Right lobe of liver (tissue), 6 donors: ENCODE data around the gene ASMT. TPM values are rescaled to one million over a fixed set of nuclear protein-coding genes. Genes with fewer than 3 reads are reported as not detected.
"Not testable (repeated sequence)": the region's sequence is repeated elsewhere in the genome, so short reads cannot be mapped to it uniquely, and the experiment has no call there.

Source experiments
- ATAC-seq, 4 donors: fragments of 200-7000 bp; cut with Tn5 transposase; one replicate each; pipeline ENCODE4 v1.9.1; 2020; ENCODE audit warnings: mild to moderate bottlenecking in 4 of 4, moderate library complexity in 4 of 4
- DNase-seq, 3 donors: peaks; one replicate each; pipeline ENCODE4 v3.0.0-alpha.2; 2020
- H3K27ac ChIP-seq, 3 donors: fragments of 200-600 bp; one replicate each; pipeline ENCODE4 v1.8.0; 2022
- H3K27me3 ChIP-seq, 2 donors: fragments of 200-600 bp; one replicate each; pipeline ENCODE4 v1.8.0; 2022
- H3K36me3 ChIP-seq, 4 donors: fragments of 200-600 bp; sonication (generic) in 1 of 4; one replicate each; pipeline versions ENCODE4 v1.5.1 to v1.8.0; 2017 to 2022; ENCODE audit warnings: control low read depth in 1 of 4
- H3K4me1 ChIP-seq, 4 donors: fragments of 200-600 bp; sonication (generic) in 1 of 4; one replicate each; pipeline versions ENCODE4 v1.5.1 to v1.8.0; 2017 to 2022; ENCODE audit warnings: control low read depth in 1 of 4
- H3K4me3 ChIP-seq, 3 donors: fragments of 200-600 bp; one replicate each; pipeline ENCODE4 v1.8.0; 2022
- H3K9me3 ChIP-seq, 4 donors: fragments of 200-600 bp; sonication (generic) in 1 of 4; one replicate each; pipeline versions ENCODE4 v1.5.1 to v1.8.0; 2017 to 2022; ENCODE audit warnings: control low read depth in 1 of 4
- CTCF ChIP-seq, 4 donors: fragments of 200-600 bp in 3 of 4; fragments of 450-650 bp in 1 of 4; IDR thresholded peaks; one replicate each; pipeline versions ENCODE4 v1.5.1 to v1.8.0; 2016 to 2022; ENCODE audit warnings: antibody characterized with exemption in 4 of 4, mild to moderate bottlenecking in 2 of 4
- POLR2A ChIP-seq: fragments of 450-650 bp; IDR thresholded peaks from one replicate; pipeline ENCODE4 v1.6.1; 2017; ENCODE audit warnings: antibody characterized with exemption, mild to moderate bottlenecking
- WGBS: methylation state at CpG from one replicate; pipeline ENCODE4 v1.1.6; 2018; ENCODE audit warnings: low coverage, low lambda C conversion rate; ENCODE audit not compliant: insufficient coverage; ENCODE audit errors: missing lambda C conversion rate; 5-methylcytosine and 5-hydroxymethylcytosine counted together
- intact Hi-C, 2 donors: fragments of 100-400 bp; cut with DNase I; formaldehyde crosslinking; loops; one replicate each; pipeline versions ENCODE4 v1.11.2 to v1.14.1; 2022
- total RNA-seq, 6 experiments: library from RNA; depleted of rRNA in 2 of 6; stranded (reverse); fragments of >200 nt in 2 of 6; fragmentation: NEBNext Ultra II Directional in 3 of 6; extraction: Animal tissue kit (Norgen Biotek cat#: 25700) in 3 of 6; gene quantifications; one replicate each; pipeline versions ENCODE4 v1.1.0 to v1.2.4, GENCODE V29; 2016 to 2023
- donor health status: DM: no; HTN: yes; CAD: no.
- donor health status: DM: no; HTN: no; CAD: no.
- donor health status: DM: no; HTN: no; CAD: no.
- donor health status: DM: no; HTN: yes; CAD: no.
- donor health status: DM: no; HTN: yes; CAD: no.

The ASMT gene
- total RNA-seq, 6 experiments from 2014 or later = 0.13 TPM; not detected in 5

- Histone ChIP-seq H3K27ac (no peak overlapping the region), H3K27me3 (no peaks in the 10 kb centered on the region), H3K4me3 (no peak overlapping the region), H3K9me3 (no peaks in the 10 kb centered on the region), H3K4me1 (no peaks in the 10 kb centered on the region), H3K36me3 (no peaks in the 10 kb centered on the region)
- TF ChIP-seq CTCF (IDR thresholded peaks at IDR 0.05) = no peak
- TF ChIP-seq POLR2A = no peak
- intact Hi-C loops = no loop called here
- ATAC-seq = no peak
- no peak for DNase-seq
Observed at GRCh38 chrX:1681439-1681838, 66.6 kb downstream of the ASMT start.

- H3K36me3 ChIP-seq, H3K9me3 ChIP-seq, DNase-seq, H3K27me3 ChIP-seq, H3K4me3 ChIP-seq, H3K4me1 ChIP-seq, H3K27ac ChIP-seq, ATAC-seq, intact Hi-C loops: not testable (repeated sequence)
Observed at GRCh38 chrX:1681856-1682255, 67.0 kb downstream of the ASMT start.

- intact Hi-C loops = not testable (repeated sequence)
Observed at GRCh38 chrX:1682501-1682900, 67.6 kb downstream of the ASMT start.

GRCh38 chrX:1684883-1685282, 70.0 kb downstream of the ASMT start:
- H3K4me1 ChIP-seq, ATAC-seq, H3K27ac ChIP-seq, H3K27me3 ChIP-seq, intact Hi-C loops, H3K9me3 ChIP-seq, H3K36me3 ChIP-seq, H3K4me3 ChIP-seq, DNase-seq: not testable (repeated sequence)
- 54% methylated on average over 3 of the region's 8 CpGs for WGBS

More at GRCh38 chrX:1682501-1682900, 67.6 kb downstream of the ASMT start:
- H3K9me3 ChIP-seq, H3K27me3 ChIP-seq, H3K4me1 ChIP-seq, H3K36me3 ChIP-seq, H3K4me3 ChIP-seq, ATAC-seq, H3K27ac ChIP-seq, DNase-seq: not testable (repeated sequence)
- 87% methylated on average over 4 of the region's 4 CpGs for WGBS

GRCh38 chrX:1685444-1685880, 70.6 kb downstream of the ASMT start:
- ATAC-seq, H3K36me3 ChIP-seq, DNase-seq, intact Hi-C loops, H3K27me3 ChIP-seq, H3K4me3 ChIP-seq, H3K27ac ChIP-seq, H3K4me1 ChIP-seq, H3K9me3 ChIP-seq: not testable (repeated sequence)
- WGBS = 75% methylated on average over 1 of the region's 3 CpGs

- WGBS = 60% methylated on average over 2 of the region's 2 CpGs
- TF ChIP-seq CTCF (IDR thresholded peaks at IDR 0.05) = no peak
- TF ChIP-seq POLR2A = no peak
- H3K27ac ChIP-seq = no peak overlapping the region
- H3K36me3 ChIP-seq = no peaks in the 10 kb centered on the region
- ATAC-seq (no peak), DNase-seq (no peak)
- H3K4me1 ChIP-seq = no peaks in the 10 kb centered on the region
- H3K9me3 ChIP-seq = no peaks in the 10 kb centered on the region
- H3K27me3 ChIP-seq = no peaks in the 10 kb centered on the region
- no peak overlapping the region for H3K4me3 ChIP-seq
- intact Hi-C loops = no loop called here
Observed at GRCh38 chrX:1686642-1687041, 71.8 kb downstream of the ASMT start.

Other genes starting within 250 kb of the ASMT start
- gene SLC25A6, start 222.9 kb upstream of the ASMT start, total RNA-seq = 10 to 100 TPM; 44.3 to 87.8 (median 57.0) TPM
- gene ASMTL, start 162.2 kb upstream of the ASMT start, total RNA-seq = 10 to 100 TPM; 12.5 to 27.3 (median 18.6) TPM
- under 1 TPM; 0.37 to 0.87 (median 0.73) TPM for gene P2RY8, start 77.9 kb upstream of the ASMT start, total RNA-seq
- gene AKAP17A, start 23.5 kb upstream of the ASMT start, total RNA-seq = 10 to 100 TPM; 15.1 to 33.2 (median 24.0) TPM